Spinal cord (tissue), 10 donors: ENCODE results near the gene ADD1. TPM values are rescaled to one million over a fixed set of nuclear protein-coding genes. Genes with fewer than 3 reads are reported as not detected.

Experiments
- DNase-seq, 6 donors: peaks; one replicate each; pipeline versions ENCODE4 v3.0.0 to v3.0.0-alpha.2; 2013 to 2015; ENCODE audit warnings: low spot score in 6 of 6, low read depth in 4 of 6
- H3K27ac ChIP-seq: one replicate; pipeline ENCODE4 v1.5.1; 2013; ENCODE audit warnings: low read depth, low read length, control low read depth
- H3K27me3 ChIP-seq: one replicate; pipeline ENCODE4 v1.6.1; 2013; ENCODE audit warnings: low read length; ENCODE audit not compliant: control insufficient read depth, insufficient read depth
- H3K36me3 ChIP-seq: one replicate; pipeline ENCODE4 v1.6.1; 2013; ENCODE audit warnings: low read length; ENCODE audit not compliant: control insufficient read depth, insufficient read depth
- H3K4me1 ChIP-seq: one replicate; pipeline ENCODE4 v1.6.1; 2013; ENCODE audit warnings: low read length; ENCODE audit not compliant: control insufficient read depth, insufficient read depth
- H3K4me3 ChIP-seq: one replicate; pipeline ENCODE4 v1.5.1; 2013; ENCODE audit warnings: low read depth, low read length, control low read depth
- H3K9me3 ChIP-seq: one replicate; pipeline ENCODE4 v1.6.1; 2013; ENCODE audit warnings: low read length; ENCODE audit not compliant: control insufficient read depth, insufficient read depth
- WGBS: methylation state at CpG from one replicate; pipeline ENCODE4 v1.1.5; 2013; ENCODE audit warnings: missing lambda C conversion rate; ENCODE audit not compliant: insufficient coverage; 5-methylcytosine and 5-hydroxymethylcytosine counted together
- polyA plus RNA-seq, 2 donors: library from polyadenylated mRNA; unstranded; fragments of 120-200 nt; gene quantifications; one replicate each; pipeline ENCODE4 v1.2.1, GENCODE V29; 2013; ENCODE audit not compliant: insufficient read length in 2 of 2
- total RNA-seq, 2 donors: library from RNA; depleted of rRNA in 1 of 2; stranded (reverse); fragments of 120-200 nt in 1 of 2; fragments of >200 nt in 1 of 2; gene quantifications; one replicate each; pipeline versions ENCODE4 v1.2.3 to v1.2.4, GENCODE V29; 2013 to 2014
- donor health status: healthy.

ADD1 gene
- total and polyA plus RNA-seq, 4 donors: 201 to 334 (median 306) TPM

DNA sequence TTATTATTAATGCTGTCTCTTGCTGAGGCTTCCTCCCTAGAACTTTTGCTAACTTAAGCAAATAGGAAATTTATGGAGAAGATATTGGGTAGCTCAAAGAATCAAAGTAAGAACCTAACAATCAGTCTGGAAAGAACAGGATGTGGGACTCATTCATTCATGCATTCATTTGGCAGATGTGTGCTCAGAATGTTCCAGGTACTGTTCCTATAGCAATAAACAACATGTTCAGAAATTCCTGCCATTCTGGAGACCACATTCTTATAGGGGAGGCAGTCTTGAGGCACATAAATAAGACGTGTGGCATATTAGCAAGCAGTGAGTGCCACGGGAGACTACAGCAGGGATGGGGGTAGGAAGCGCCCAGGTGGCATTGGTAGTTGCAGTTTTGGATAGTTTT lies 124.7 kb downstream of the ADD1 start:
- 76% methylated on average over 3 of the region's 3 CpGs for WGBS
- Histone ChIP-seq H3K4me3 (no peak overlapping the region), H3K27me3 (no peaks in the 10 kb centered on the region), H3K27ac (no peak overlapping the region), H3K4me1 (peaks cover 11% of the 10 kb centered on the region), H3K36me3 (peaks cover 19% of the 10 kb centered on the region), H3K9me3 (no peaks in the 10 kb centered on the region)
- DNase-seq: peak in 1 of 6 donors; percentile 9

DNA sequence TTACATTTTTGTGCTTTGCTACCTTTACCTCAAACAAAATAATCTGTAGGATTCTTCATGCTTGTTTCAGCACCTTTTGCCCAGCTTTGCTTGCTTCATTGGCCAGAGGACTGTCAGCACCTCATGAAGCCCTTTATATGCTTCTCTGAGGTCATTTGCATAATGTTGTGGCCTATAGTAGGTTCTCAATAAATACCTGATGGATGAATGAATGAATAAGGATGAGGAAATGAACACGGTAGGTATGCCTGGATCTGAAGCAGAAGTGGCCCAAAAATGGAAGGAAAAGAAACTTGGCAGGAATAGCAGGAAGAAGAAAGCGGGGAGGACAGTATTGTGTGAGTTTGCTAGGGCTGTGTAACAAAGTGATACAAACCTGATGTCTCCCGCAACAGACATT lies 127.6 kb downstream of the ADD1 start:
- WGBS: 100% methylated on average over 3 of the region's 3 CpGs
- H3K4me3 ChIP-seq: no peak overlapping the region
- H3K27me3 ChIP-seq: no peaks in the 10 kb centered on the region
- H3K36me3 ChIP-seq: peaks cover 16% of the 10 kb centered on the region
- H3K4me1 ChIP-seq: no peaks in the 10 kb centered on the region
- H3K27ac ChIP-seq: no peak overlapping the region
- no peaks in the 10 kb centered on the region for H3K9me3 ChIP-seq
- no peak for DNase-seq

DNA sequence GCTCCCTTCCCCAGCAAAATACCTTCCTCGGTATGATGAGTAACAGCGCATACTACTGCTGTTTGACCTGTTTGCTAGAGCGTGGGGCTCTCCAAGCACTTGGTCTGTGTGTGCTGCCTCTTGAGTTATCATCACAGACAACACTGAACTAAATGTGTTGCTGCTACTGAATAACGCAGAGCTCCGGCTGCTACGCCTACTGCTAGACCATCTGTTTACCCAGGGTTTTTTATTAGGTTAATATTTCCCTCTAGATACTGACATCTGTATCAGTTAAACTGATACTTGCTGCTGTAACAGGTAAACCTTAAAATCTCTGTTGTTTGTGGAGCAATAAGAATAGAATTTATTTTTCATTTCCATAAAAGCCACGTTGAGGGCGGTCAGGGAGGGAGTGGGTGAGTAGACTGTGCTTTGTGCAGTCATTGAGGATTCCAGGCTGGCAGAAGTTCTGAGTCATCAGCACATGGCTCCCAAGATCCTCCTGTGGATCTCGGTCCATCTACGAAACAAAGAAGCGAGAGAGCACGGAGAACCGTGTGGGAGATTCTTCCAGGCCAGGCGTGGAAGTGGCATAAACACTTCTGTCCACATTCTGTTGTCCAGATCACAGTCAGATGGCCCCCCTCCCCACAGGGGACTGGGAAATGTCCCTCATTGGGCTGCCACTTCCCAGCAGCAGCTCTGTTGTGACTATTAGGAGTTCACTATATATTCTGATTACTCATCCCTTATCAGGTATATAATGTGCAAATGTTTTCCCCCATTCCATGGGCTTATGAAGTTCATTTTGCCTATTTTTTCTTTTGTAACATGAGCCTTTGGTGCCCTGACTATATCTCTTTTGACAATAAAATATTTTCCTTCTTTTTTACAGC lies 133.8 kb downstream of the ADD1 start:
- peaks cover 25% of the 10 kb centered on the region for H3K36me3 ChIP-seq
- H3K27ac ChIP-seq: no peak overlapping the region
- H3K27me3 ChIP-seq: no peaks in the 10 kb centered on the region
- 78% methylated on average over 10 of the region's 14 CpGs for whole genome bisulfite sequencing
- H3K4me3 ChIP-seq: no peak overlapping the region
- peak in 2 of 6 donors; percentile 28 to 53 for DNase-seq
- H3K4me1 ChIP-seq: peaks cover 3% of the 10 kb centered on the region
- peaks cover 5% of the 10 kb centered on the region for H3K9me3 ChIP-seq

Other genes with a start within 250 kb of the ADD1 start
- 10 to 100 TPM in 1 of 2 donors, 1 to 10 TPM in 1; 6.6 to 18.2 TPM for gene TNIP2, start 87.5 kb upstream of the ADD1 start, total RNA-seq
- 10 to 100 TPM; 16.2 to 18.6 TPM for gene TNIP2, start 87.5 kb upstream of the ADD1 start, polyA plus RNA-seq
- gene SH3BP2, start 50.8 kb upstream of the ADD1 start, total RNA-seq: 10 to 100 TPM; 13.6 to 40.6 TPM
- 10 to 100 TPM; 46.0 to 64.6 TPM for gene SH3BP2, start 50.8 kb upstream of the ADD1 start, polyA plus RNA-seq
- gene NOP14, start 119.6 kb downstream of the ADD1 start, total RNA-seq: 10 to 100 TPM in 1 of 2 donors, 1 to 10 TPM in 1; 6.1 to 12.0 TPM
- gene NOP14, start 119.6 kb downstream of the ADD1 start, polyA plus RNA-seq: 10 to 100 TPM; 16.8 to 16.9 TPM
- gene GRK4, start 119.7 kb downstream of the ADD1 start, total RNA-seq: 10 to 100 TPM; 14.7 to 24.3 TPM
- gene GRK4, start 119.7 kb downstream of the ADD1 start, polyA plus RNA-seq: 10 to 100 TPM; 23.3 to 40.8 TPM
- not detected for gene HTT-AS, start 230.7 kb downstream of the ADD1 start, total RNA-seq
- under 1 TPM in 1 of 2 donors, not detected in 1; 0.60 TPM for gene HTT-AS, start 230.7 kb downstream of the ADD1 start, polyA plus RNA-seq
- 10 to 100 TPM; 41.3 to 51.5 TPM for gene HTT, start 230.8 kb downstream of the ADD1 start, total RNA-seq
- 10 to 100 TPM; 38.9 to 40.5 TPM for gene HTT, start 230.8 kb downstream of the ADD1 start, polyA plus RNA-seq